WERI-Rb-1 (cell line): ENCODE measurements around the gene PCSK4.

Experiments used
- DNase-seq: peaks from one replicate; pipeline ENCODE4 v3.0.0-alpha.2; 2020
- H3K27ac ChIP-seq: fragments of 250-450 bp; sonication (Bioruptor Pico); 2 replicates; pipeline ENCODE4 v1.5.1; 2020; ENCODE audit warnings: mild to moderate bottlenecking, moderate library complexity
- H3K27me3 ChIP-seq: fragments of 250-450 bp; sonication (Bioruptor Pico); 2 replicates; pipeline ENCODE4 v1.5.1; 2021; ENCODE audit warnings: mild to moderate bottlenecking, low read depth, moderate library complexity; ENCODE audit not compliant: insufficient read depth, severe bottlenecking
- H3K36me3 ChIP-seq: fragments of 250-450 bp; sonication (Bioruptor Pico); 2 replicates; pipeline ENCODE4 v1.5.1; 2020; ENCODE audit warnings: mild to moderate bottlenecking, moderate library complexity
- H3K4me3 ChIP-seq: 2 replicates; pipeline ENCODE4 v1.5.1; 2011; ENCODE audit warnings: low read depth, mild to moderate bottlenecking, control low read depth, low read length
- H3K9me3 ChIP-seq: fragments of 250-450 bp; sonication (Bioruptor Pico); 2 replicates; pipeline ENCODE4 v1.5.1; 2021; ENCODE audit warnings: mild to moderate bottlenecking, moderate library complexity; ENCODE audit not compliant: severe bottlenecking
- TF ChIP-seq, protein P1 (sequence below): IDR thresholded peaks from 2 replicates; pipeline ENCODE4 v1.5.1; 2011; ENCODE audit warnings: low read depth, mild to moderate bottlenecking, control low read depth, inconsistent platforms, low read length

The PCSK4 gene

DNA sequence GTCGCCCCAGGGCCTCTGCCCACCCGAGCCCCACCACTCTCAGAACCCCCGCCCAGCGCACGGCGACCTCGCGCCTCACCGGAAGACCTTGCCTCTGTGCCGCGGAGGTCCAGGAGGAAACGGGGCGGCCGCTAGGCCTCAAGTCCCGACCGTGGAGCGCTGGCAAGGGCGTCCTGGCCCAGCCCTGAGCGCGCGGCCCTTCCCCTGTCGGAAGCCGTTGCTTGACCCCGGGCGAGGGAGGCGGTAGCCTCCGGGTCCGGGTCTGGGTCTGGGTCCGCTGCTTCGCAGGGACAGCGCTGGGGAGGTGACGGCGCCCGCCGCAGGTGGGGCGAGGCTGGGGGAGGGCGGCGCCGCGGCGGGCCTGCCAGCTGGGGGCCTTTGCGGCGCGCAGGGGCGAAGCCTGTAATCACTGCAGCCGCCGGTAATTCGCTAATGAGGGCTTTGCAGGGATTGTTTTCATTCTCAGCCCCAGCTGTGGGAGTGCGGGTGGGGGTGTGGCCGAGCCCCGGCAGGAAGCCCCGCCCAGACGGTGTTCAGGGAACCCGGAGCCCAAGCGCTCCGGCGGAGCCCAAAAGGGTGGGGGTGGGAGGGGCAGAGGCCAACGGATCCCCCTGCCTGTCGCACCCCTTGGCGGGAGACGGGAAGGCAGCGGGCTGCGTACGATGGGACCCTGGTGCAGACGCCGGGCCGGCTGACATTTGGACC, 19.7 kb downstream of the PCSK4 start:
- Histone ChIP-seq H3K4me3 (peak overlapping the region; percentile 54), H3K27ac (peak overlapping the region; percentile 71)
- peak; percentile 93 for DNase-seq

DNA sequence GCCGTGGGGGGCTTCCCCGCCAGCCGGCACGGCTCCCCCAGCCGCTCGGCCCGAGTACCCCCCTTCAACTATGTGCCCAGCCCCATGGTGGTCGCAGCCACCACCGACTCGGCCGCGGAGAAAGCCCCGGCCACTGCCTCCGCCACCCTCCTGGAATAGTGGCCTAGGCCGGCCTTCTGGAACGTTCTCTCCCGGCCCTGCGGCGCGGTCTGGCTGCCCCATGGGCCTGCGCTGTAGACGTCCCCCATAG, 20.2 kb downstream of the PCSK4 start:
- Histone ChIP-seq H3K36me3 (peaks cover 19% of the 10 kb centered on the region), H3K9me3 (no peaks in the 10 kb centered on the region), H3K27ac (peak overlapping the region; percentile 71), H3K4me3 (peak overlapping the region; percentile 54), H3K27me3 (no peaks in the 10 kb centered on the region)
- DNase-seq = no peak
- TF ChIP-seq, protein P1, sequence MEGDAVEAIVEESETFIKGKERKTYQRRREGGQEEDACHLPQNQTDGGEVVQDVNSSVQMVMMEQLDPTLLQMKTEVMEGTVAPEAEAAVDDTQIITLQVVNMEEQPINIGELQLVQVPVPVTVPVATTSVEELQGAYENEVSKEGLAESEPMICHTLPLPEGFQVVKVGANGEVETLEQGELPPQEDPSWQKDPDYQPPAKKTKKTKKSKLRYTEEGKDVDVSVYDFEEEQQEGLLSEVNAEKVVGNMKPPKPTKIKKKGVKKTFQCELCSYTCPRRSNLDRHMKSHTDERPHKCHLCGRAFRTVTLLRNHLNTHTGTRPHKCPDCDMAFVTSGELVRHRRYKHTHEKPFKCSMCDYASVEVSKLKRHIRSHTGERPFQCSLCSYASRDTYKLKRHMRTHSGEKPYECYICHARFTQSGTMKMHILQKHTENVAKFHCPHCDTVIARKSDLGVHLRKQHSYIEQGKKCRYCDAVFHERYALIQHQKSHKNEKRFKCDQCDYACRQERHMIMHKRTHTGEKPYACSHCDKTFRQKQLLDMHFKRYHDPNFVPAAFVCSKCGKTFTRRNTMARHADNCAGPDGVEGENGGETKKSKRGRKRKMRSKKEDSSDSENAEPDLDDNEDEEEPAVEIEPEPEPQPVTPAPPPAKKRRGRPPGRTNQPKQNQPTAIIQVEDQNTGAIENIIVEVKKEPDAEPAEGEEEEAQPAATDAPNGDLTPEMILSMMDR = no peak

More for the DNA sequence above, 19.7 kb downstream of the PCSK4 start:
- no peaks in the 10 kb centered on the region for H3K27me3 ChIP-seq
- no peaks in the 10 kb centered on the region for H3K9me3 ChIP-seq
- TF ChIP-seq, protein P1 = no peak
- peaks cover 15% of the 10 kb centered on the region for H3K36me3 ChIP-seq

DNA sequence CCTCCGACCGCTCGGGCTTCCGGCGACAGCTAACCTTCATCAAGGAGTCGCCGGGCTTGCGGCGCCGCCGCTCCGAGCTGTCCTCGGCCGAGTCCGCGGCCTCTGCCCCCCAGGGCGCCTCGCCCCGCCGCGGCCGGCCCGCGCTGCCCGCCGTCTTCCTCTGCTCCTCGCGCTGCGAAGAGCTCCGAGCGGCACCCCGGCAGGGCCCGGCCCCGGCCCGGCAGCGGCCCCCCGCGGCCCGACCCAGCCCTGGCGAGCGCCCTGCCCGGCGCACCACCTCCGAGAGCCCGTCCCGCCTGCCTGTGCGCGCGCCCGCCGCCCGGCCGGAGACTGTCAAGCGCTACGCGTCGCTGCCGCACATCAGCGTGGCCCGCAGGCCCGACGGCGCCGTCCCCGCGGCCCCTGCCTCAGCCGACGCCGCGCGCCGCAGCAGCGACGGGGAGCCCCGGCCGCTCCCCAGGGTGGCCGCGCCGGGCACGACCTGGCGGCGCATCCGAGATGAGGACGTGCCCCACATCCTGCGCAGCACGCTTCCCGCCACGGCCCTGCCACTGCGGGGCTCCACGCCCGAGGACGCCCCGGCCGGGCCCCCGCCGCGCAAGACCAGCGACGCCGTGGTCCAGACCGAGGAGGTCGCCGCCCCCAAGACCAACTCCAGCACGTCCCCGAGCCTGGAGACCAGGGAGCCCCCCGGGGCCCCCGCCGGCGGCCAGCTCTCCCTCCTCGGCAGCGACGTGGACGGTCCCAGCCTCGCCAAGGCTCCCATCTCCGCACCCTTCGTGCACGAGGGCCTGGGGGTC, 20.7 kb downstream of the PCSK4 start:
- no peaks in the 10 kb centered on the region for H3K27me3 ChIP-seq
- no peaks in the 10 kb centered on the region for H3K9me3 ChIP-seq
- peak overlapping the region; percentile 54 for H3K4me3 ChIP-seq
- H3K27ac ChIP-seq = peak overlapping the region; percentile 71
- TF ChIP-seq, protein P1 = no peak
- H3K36me3 ChIP-seq = peaks cover 20% of the 10 kb centered on the region
- DNase-seq = no peak

DNA sequence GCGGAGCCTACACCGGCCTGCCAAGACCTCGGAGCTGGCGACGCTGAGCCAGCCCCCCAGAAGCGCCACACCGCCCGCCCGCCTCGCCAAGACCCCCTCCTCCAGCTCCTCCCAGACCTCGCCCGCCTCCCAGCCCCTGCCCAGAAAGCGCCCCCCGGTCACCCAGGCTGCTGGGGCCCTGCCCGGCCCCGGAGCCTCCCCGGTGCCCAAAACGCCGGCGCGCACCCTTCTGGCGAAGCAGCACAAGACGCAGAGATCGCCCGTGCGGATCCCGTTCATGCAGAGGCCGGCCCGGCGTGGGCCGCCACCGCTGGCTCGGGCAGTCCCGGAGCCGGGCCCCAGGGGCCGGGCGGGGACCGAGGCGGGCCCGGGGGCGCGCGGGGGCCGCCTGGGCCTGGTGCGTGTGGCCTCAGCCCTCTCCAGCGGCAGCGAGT, 21.3 kb downstream of the PCSK4 start:
- Histone ChIP-seq H3K27me3 (no peaks in the 10 kb centered on the region), H3K27ac (no peak overlapping the region), H3K4me3 (no peak overlapping the region), H3K9me3 (no peaks in the 10 kb centered on the region), H3K36me3 (peaks cover 20% of the 10 kb centered on the region)
- DNase-seq = no peak
- TF ChIP-seq, protein P1 = no peak

DNA sequence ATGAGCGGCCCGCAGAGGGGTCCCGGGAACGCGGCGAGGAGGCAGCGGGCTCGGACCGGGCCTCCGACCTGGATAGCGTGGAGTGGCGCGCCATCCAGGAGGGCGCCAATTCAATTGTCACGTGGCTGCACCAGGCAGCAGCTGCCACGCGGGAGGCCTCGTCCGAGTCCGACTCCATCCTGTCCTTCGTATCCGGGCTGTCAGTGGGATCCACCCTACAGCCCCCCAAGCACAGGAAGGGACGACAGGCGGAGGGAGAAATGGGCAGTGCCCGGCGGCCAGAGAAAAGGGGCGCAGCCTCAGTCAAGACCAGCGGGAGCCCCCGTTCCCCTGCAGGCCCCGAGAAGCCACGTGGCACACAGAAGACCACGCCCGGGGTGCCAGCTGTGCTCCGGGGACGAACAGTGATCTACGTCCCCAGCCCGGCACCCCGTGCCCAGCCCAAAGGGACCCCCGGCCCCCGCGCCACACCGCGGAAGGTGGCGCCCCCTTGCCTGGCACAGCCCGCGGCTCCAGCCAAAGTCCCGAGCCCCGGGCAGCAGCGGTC, 21.8 kb downstream of the PCSK4 start:
- TF ChIP-seq, protein P1 = no peak
- Histone ChIP-seq H3K4me3 (no peak overlapping the region), H3K36me3 (peaks cover 20% of the 10 kb centered on the region), H3K27ac (no peak overlapping the region), H3K27me3 (no peaks in the 10 kb centered on the region), H3K9me3 (no peaks in the 10 kb centered on the region)
- no peak for DNase-seq
